KG1 (cell line): ENCODE measurements around the gene ABCA5.

Source experiments
- DNase-seq: peaks from one replicate; lab custom pipeline; 2025; lab: John Stamatoyannopoulos, UW

The ABCA5 gene, protein sequence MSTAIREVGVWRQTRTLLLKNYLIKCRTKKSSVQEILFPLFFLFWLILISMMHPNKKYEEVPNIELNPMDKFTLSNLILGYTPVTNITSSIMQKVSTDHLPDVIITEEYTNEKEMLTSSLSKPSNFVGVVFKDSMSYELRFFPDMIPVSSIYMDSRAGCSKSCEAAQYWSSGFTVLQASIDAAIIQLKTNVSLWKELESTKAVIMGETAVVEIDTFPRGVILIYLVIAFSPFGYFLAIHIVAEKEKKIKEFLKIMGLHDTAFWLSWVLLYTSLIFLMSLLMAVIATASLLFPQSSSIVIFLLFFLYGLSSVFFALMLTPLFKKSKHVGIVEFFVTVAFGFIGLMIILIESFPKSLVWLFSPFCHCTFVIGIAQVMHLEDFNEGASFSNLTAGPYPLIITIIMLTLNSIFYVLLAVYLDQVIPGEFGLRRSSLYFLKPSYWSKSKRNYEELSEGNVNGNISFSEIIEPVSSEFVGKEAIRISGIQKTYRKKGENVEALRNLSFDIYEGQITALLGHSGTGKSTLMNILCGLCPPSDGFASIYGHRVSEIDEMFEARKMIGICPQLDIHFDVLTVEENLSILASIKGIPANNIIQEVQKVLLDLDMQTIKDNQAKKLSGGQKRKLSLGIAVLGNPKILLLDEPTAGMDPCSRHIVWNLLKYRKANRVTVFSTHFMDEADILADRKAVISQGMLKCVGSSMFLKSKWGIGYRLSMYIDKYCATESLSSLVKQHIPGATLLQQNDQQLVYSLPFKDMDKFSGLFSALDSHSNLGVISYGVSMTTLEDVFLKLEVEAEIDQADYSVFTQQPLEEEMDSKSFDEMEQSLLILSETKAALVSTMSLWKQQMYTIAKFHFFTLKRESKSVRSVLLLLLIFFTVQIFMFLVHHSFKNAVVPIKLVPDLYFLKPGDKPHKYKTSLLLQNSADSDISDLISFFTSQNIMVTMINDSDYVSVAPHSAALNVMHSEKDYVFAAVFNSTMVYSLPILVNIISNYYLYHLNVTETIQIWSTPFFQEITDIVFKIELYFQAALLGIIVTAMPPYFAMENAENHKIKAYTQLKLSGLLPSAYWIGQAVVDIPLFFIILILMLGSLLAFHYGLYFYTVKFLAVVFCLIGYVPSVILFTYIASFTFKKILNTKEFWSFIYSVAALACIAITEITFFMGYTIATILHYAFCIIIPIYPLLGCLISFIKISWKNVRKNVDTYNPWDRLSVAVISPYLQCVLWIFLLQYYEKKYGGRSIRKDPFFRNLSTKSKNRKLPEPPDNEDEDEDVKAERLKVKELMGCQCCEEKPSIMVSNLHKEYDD (N-terminal part only)

DNA sequence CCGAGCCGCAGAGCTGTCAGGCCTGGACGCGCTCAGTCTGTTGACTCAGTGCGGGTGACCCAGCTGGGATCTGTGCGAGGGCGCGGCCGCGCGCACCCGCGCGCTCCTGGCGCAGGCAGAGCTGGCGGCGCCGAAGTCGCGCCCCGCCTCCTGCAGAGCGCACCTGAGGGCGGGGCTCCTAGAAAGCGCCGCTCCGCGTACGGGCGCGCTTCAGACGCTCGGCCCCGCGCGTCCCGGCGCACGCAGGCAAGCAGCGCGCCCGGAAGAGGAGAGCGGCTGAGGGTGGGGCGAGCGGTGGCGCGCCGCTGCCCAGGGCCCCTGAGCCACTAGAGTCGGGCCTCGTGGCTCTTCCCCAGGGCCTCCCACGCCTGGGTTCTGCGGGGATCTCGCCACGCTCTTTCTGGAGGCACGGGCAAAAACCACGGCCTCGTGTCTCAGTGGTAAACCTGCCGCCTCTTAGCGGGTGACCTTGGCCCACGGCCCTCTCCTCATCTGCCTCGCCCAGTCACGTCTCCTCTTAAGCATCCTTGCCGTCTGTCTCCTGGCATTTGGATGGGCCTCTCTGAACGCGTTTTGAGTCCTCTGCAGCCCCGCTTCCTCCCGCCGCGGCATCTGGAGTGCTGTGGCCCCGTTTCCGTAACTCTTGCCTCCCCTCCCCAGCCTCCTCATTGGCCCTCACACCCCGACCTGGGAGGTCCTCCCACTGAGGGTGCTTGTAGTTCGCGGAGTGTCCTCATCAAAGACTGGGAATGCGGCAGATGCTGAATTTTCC is at the start of gene ABCA5:
Gene ABCA5 (minus strand): TSS at position 74 of the 772 bp plus-strand sequence. CDS start 12,718 bp downstream, outside the sequence.
- DNase-seq: peak; percentile 87

DNA sequence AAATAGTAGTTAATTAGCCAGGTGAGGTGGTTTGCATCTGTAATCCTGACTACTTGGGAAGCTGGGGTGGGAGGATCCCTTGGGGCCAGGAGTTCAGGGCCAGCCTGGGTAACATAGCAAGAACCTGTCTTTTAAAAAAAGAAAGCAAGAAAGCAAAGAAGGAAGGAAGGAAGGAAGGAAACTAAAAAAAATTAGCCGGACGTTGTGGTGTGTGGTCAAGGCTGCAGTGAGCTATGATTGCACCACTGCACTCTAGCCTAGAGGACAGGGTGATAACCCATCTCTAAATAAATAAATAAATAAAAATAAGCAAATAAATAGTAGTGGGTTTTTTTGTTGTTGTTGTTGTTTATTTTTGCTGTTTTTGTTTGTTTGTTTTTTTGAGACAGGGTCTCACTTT is 48.3 kb upstream of the ABCA5 start:
- DNase-seq: no peak

DNA sequence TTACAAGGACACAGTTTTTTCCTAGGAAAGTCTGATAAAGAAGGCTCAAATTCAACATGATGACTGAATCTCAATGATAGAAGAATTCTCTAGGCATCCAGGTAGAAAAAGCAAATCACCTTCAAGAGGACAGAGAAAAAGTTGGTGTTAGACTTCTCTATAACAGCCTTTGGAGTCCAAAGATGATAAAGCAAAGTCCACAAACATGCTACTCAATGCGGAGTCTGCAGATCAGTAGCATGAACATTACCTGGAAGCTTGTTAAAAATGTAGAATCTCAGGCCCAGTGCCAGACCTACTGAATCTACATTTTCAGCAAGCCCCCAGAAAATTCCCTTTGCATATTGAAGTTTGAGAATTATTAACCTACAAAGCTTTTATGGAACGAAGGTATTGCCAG is 46.1 kb upstream of the ABCA5 start:
- DNase-seq: no peak

DNA sequence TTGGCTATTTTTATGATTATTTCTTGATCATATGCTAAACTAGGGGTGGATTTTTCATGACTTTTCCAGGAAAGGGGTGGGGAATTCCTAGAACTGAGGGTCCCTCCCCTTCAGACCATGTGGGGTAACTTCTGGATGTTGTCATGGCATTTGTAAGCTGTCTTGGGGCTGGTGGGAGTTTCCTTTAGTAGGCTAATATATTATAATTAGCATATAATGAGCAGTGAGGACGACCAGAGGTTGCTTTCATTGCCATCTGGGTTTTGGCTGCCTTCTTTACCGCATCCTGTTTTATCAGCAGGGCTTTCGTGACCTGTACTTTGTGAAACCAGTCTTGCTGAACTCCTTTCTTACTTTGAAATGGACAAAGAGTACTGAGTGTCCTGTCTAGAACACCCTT is 40.4 kb upstream of the ABCA5 start:
- no peak for DNase-seq

DNA sequence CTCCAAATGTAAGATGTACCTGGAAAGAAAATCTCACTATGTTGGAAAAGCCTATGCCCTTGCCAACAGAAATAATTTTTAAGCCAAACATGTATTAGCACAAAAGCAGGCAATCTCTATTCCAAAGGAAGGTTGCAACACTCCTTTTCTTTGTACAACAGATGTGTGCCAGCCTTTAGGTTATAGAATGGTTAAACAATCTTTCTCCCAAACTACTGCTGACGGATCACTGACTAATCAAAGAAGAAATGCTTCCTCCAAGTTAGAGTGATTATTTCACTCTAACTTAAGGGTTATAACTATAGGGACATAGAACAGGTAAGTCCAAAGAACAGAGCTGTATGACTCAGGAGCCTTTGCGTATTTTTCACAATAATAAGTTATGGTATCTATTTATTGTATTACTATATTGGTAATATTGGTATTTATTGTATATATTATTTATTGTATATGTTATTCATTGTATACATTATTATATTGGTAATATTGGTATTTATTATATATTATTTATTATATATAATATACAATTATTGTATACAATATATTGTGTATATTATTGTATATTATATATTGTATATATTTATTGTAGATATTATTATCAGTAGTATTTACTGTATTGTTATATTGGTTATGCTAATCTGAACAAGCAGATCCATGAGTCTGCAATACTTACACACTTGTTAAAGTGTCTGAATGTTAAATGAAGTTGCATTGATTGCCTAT is 36.7 kb upstream of the ABCA5 start:
- DNase-seq: no peak

DNA sequence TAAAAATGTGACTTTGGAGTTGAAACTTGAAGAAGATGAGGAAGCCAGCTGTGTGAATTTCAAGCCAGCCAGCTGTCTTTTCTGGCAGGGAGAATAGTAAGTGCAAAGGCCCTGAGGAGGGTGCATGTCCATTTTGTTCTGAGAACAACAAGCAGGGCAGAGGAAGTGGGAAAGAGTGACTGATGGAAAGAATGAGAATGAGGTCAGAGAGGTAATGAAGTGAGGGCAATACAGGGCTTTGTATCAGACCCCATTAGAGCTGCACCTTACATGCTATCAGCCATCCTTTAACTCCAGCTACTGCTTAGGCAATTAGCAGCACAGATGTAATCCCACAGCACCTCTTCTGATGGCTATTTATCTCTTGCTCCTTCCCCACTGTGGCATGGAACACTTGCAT is 34.2 kb upstream of the ABCA5 start:
- DNase-seq: no peak

DNA sequence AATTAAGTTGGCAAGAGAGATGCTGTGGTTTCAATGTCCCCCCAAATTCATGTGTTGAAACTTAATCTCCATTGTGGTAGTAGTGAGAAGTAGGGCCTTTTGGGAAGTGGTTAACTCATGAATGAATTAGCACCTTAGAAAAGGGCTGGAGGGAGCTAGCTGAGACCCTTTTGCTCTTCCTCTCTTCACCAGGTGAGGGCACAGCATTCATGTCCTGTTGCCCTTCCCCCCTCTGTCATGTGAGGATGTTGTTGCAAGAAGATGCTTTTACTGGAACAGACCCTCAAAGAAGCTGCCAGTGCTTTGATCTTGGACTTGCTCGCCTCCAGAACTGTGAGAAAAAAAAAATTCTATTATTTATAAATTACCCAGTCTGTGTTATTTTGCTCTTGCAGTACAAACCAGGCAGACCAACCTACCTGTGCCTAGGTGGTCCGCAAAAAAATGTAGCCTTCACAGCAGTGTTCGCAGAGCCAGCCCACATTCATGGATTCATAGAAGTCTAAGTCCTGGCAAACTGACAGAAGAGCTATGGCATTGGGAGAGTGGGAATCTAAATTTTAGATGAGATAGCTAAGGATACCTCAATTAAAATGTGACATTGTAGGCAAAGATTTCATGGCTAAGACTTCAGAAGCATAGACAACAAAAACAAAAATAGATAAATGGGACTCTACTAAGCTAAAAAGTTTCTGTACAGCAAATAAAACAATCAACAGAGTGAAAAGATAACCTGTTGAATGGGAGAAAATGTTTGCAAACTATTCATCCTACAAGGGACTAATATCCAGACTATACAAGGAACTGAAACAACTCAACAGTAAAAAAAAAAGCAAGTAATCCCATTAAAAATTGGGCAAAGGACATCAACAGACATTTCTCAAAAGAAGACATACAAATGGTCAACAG is 32.0 kb upstream of the ABCA5 start:
- DNase-seq: no peak

DNA sequence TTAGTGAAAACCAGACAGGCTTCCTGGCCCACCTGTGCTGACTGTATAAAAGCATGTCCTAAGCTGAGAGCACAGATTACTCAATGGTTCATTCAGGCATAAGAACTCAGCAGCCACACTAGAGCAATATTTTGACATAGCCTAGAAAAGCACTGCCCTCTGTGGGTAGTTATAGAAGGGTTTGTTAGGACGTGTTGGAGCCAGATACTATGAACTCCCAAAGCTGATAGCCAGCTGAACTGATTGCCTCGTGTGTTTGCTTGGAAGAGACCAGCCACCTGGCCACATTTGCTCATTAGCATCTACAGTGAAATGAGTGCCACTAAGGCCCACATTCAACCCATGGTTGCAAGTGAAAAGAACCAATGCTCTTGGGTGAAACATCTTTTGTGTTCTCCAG is 30.8 kb upstream of the ABCA5 start:
- no peak for DNase-seq

DNA sequence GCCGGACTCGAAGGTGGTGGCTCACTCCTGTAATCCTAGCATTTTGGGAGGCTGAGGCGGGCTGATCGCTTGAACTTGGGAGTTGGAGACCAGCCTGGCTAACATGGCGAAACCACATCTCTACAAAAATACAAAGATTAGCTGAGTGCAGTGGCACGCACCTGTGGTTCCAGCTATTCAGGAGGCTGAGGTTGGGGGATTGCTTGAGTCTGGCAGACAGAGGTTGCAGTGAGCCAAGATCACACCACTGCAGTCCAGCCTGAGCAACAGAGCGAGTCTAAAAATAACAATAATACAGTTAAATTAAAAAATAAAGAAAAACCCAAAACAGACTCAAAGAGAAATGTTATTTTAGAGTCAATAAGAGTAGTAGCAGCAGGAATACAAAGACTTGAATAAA is 29.7 kb upstream of the ABCA5 start:
- DNase-seq: no peak

DNA sequence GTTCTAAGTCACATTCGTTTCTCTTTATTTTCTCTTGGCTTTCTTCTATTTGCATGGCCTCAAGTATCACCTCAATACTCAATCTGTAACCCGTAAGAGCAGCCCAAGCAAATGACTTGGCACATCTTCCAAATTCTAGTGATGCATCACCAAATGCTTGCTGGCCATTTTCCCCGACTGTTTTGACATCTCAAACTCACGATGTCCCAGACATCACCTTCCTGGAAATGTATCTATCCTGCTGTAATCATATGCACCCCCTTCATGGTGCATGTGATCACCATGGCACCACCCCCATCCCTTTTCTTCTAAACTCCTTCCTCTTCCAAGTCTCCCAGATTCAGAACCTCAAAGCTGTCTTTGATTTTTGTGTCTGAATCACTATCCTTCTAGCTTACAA is 24.0 kb upstream of the ABCA5 start:
- DNase-seq: no peak

DNA sequence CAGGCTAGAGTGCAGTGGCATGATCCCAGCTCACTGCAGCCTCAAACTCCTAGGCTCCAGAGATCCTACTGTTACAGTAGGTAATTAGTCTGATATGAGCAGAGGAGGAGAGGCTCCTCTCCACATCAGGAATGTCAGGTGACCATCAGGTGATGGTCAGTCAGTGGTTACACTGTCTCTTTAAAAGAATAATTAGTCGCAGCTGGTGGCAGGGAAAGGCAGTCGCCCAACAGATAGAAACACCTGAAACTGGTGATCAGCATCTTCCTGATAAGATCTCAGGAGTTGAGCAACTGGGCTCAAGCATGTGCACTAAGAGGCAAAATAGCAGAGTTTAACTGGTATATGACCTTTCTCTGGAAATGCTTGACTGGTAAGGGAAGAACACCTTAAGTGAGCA is 21.5 kb upstream of the ABCA5 start:
- DNase-seq: no peak

DNA sequence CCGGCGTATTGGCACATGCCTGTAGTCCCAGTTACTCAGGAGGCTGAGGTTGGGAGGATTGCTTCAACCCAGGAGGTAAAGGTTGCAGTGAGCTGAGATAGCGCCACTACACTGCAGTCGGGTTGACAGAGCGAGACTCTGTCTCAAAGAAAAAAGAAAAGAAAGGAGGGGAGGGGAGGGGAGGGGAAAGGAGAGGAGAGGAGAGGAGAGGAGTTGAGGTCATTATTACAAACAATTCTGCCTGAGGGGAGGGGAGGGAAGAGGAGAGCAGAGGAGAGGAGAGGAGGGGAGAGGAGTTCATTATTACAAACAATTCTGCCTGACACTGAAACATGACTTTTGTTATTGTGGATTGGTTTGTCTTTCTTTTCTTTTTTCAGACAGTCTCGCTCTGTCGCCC is 19.8 kb upstream of the ABCA5 start:
- no peak for DNase-seq

DNA sequence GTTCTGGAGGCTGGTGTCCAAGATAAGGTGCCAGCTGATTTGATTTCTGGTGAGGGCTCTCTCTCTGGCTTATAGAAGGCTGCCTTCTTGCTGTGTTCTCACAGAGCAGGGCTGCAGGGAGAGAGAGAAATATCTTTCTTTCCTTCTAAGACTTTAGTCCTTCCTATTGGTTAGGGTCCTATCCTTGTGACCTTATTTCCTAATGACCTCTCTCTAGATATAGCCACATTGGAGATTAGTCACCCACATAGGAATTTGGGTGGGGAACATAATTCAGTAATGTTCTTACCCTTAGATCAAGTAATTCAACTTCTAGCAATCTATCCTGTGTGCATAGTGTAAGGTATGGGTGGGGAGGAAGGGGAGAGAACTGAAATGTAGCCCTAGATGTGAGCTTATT is 18.0 kb upstream of the ABCA5 start:
- DNase-seq: no peak

DNA sequence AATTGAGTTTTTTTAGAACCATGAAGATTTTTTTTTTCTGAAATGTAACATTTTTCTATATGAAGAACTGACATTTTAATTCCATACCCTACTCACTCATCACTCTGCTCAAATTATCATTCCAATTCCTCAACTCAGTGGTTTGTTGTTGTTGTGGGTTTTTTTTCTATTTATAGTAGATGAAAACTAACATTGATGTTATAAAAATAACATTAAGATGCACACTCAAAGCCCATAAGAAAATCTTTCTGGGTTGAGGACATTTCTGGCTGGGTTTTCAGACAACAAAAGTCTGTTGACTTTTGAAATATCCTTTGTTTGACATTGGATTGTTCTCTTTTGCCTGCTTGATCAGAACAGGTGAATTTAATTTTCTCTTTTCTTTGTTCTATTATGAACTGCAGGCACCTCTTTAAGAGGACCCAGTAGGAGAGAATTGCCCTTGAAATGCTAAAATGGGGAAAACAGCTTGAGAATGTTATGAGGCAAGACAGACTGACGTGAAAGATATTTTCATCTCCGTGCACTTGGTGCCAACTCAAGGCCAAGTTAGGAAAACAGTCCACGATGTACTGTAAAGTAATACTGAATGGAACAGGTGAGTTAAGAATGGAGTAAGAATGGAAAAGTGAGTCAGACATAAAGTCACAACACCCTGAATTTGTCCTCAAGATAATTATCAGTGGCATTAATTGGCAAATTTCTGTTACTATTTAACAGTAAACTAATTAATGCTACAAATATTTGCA is 16.1 kb upstream of the ABCA5 start:
- no peak for DNase-seq

DNA sequence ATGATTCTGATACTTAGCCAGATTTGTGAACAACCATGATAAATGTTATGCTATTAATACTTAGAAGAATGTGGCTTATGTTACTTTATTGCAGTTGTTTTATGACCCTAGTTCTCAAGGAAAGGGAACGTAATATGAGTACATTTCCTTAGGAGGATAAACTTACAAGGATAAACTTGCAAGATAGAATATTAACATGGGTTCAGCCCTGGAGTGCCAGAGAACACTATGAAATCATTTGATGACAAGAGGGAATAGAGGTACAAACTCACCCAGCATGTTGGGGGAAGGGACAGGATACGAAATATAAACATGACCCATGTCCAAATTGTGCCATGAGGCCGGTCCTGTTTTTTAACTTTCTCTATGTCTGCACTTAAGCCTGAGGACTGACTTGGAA is 13.0 kb upstream of the ABCA5 start:
- no peak for DNase-seq

DNA sequence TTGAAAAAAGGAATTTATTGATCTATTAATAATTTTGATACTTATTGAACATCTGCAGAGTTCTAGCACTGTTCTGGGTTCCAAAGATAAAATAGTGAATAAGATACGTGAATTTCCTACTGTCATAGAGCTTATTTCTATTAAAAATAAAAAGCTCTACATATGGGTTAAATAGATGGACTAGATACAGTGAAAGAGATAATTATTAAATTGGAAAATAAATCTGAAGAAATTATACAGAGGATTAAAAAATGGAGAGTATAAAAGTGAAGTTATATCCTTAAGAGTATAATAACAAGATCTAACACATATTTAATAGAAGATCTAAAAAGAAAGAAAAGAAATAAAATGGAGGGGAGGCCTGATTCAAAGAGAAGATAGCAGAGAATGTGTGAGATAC is 10.1 kb upstream of the ABCA5 start:
- DNase-seq: no peak

DNA sequence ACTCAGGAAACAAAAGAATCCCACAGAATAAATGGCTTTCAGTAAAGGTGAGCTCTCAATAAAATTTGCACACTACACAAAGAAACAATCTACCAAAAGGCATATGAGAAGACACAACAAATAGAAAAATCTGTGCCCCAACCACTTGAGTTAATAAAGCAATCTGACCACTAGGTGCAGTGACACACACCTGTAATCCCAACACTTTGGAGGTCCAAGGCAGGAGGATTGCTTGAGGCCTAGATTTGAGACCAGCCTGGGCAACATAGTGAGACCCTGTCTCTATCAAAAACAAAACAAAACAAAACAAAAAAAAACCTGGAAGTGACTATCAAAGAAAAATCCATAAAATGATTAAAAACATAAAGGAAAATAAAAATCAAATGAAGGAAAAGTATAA is 9.6 kb upstream of the ABCA5 start:
- no peak for DNase-seq

DNA sequence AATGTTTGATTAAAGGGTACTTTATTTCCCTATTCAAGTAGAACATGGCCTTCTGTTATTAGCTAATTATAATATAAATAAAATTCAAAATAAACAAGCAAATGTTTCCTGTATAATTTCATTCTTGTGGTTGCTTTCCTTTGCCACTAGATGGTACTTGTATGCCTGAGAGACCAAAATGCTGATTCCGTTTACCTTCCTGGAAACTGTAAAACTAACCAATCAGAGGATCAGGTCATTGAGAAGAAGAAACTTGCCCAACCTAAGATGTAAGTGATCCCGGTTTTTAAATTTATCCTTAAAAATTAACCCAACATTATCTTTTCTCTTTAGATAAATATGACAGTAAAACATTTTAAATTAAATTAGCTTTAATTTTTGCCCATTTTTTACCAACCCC is 8.1 kb upstream of the ABCA5 start:
- DNase-seq: no peak

DNA sequence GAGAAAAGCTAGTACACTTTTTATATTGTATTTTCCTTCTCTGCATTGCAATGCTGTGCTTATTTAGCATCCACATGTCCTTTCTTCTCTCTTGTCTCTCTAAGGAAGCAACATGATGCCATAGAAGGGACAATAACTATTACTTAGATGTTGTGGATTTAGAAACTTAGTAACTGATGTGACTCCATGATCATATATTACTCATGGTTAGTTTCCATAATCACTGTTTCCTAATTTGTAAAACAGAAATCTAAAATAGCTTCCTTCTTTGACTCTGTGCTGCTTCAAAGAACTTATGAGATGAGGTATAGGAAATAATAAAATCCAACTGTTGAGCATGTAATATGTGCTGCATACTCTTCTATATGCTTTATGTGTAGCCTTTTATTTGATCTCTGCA is 6.6 kb upstream of the ABCA5 start:
- DNase-seq: no peak
